Neural cell (in vitro differentiated cells): ENCODE results near the gene CRYM. TPM values are rescaled to one million over a fixed set of nuclear protein-coding genes. Genes with fewer than 3 reads are reported as not detected.

ENCODE experiments used
- H2AFZ ChIP-seq: fragments of 200-600, 300-800 bp; sonication (generic), shearing (Covaris generic); 2 replicates; pipeline ENCODE4 v1.6.0; 2014; ENCODE audit warnings: low read depth, mild to moderate bottlenecking, antibody characterized with exemption, low read length, moderate library complexity
- H3F3A ChIP-seq: fragments of 200-600 bp; shearing (Covaris generic); 2 replicates; pipeline ENCODE4 v1.6.1; 2016; ENCODE audit warnings: mild to moderate bottlenecking, moderate library complexity, mixed read lengths, antibody characterized with exemption, low read length; ENCODE audit not compliant: insufficient read depth, poor library complexity, severe bottlenecking
- H3K27ac ChIP-seq: fragments of 200-600, 300-800 bp; sonication (generic), shearing (Covaris generic); 2 replicates; pipeline ENCODE4 v1.5.1; 2014; ENCODE audit warnings: mild to moderate bottlenecking, low read length, moderate library complexity
- H3K27me3 ChIP-seq: fragments of 300-800, 200-600 bp; sonication (generic), shearing (Covaris generic); 2 replicates; pipeline ENCODE4 v1.6.0; 2014; ENCODE audit warnings: mild to moderate bottlenecking, low read depth, low read length, moderate library complexity; ENCODE audit not compliant: insufficient read depth
- H3K36me3 ChIP-seq: fragments of 300-800, 200-600 bp; sonication (generic), shearing (Covaris generic); 2 replicates; pipeline ENCODE4 v1.5.1; 2014; ENCODE audit warnings: mild to moderate bottlenecking, antibody characterized with exemption, low read length, moderate library complexity; ENCODE audit not compliant: insufficient read depth
- H3K4me2 ChIP-seq: fragments of 300-800, 200-600 bp; sonication (generic), shearing (Covaris generic); 2 replicates; pipeline ENCODE4 v1.6.0; 2014; ENCODE audit warnings: mild to moderate bottlenecking, low read length
- H3K4me3 ChIP-seq: fragments of 300-800, 200-600 bp; sonication (generic), shearing (Covaris generic); 2 replicates; pipeline ENCODE4 v1.5.1; 2014; ENCODE audit warnings: mild to moderate bottlenecking, low read length, moderate library complexity
- H3K79me2 ChIP-seq: fragments of 200-600 bp; shearing (Covaris generic); replicated peaks from 2 replicates; pipeline ENCODE4 v1.6.0; 2014; ENCODE audit warnings: mild to moderate bottlenecking, low read length, moderate library complexity; ENCODE audit not compliant: insufficient read depth
- H3K9ac ChIP-seq: fragments of 300-800, 200-600 bp; sonication (generic), shearing (Covaris generic); 2 replicates; pipeline ENCODE4 v1.6.1; 2016; ENCODE audit warnings: mild to moderate bottlenecking, low read length, mixed read lengths
- H3K9me2 ChIP-seq: fragments of 200-600 bp; shearing (Covaris generic); 2 replicates; pipeline ENCODE4 v1.6.1; 2016; ENCODE audit warnings: mild to moderate bottlenecking, low read length, mixed read lengths; ENCODE audit not compliant: insufficient read depth
- H3K9me3 ChIP-seq: fragments of 200-600, 300-800 bp; sonication (generic), shearing (Covaris generic); 2 replicates; pipeline ENCODE4 v1.6.1; 2016; ENCODE audit warnings: mild to moderate bottlenecking, mixed run types, low read length, moderate library complexity, mixed read lengths
- H4K20me1 ChIP-seq: fragments of 200-600 bp; shearing (Covaris generic); 2 replicates; pipeline ENCODE4 v1.6.1; 2016; ENCODE audit warnings: mild to moderate bottlenecking, mixed run types; ENCODE audit not compliant: insufficient read depth
- EP300 ChIP-seq: fragments of 450-650 bp; conservative IDR thresholded peaks from 2 replicates; pipeline ENCODE4 v1.6.1; 2014; ENCODE audit warnings: antibody characterized with exemption, mild to moderate bottlenecking, moderate library complexity; ENCODE audit not compliant: poor library complexity, severe bottlenecking
- EZH2 ChIP-seq: fragments of 200-600, 300-800 bp; shearing (Covaris generic), sonication (generic); IDR thresholded peaks from 2 replicates; pipeline ENCODE4 v1.6.1; 2014; ENCODE audit warnings: antibody characterized with exemption, low read length, borderline replicate concordance, mild to moderate bottlenecking; ENCODE audit not compliant: insufficient read depth, poor library complexity, severe bottlenecking
- MXI1 ChIP-seq: fragments of 450-650 bp; conservative IDR thresholded peaks from 2 replicates; pipeline ENCODE4 v1.6.1; 2014; ENCODE audit warnings: antibody characterized with exemption, mild to moderate bottlenecking; ENCODE audit not compliant: poor library complexity, severe bottlenecking
- POLR2AphosphoS5 ChIP-seq: IDR thresholded peaks from 2 replicates; pipeline ENCODE4 v1.6.1; 2012
- RAD21 ChIP-seq: fragments of 450-650 bp; conservative IDR thresholded peaks from 2 replicates; pipeline ENCODE4 v1.6.1; 2014; ENCODE audit warnings: antibody characterized with exemption, mild to moderate bottlenecking, moderate library complexity
- SMC3 ChIP-seq: fragments of 450-650 bp; conservative IDR thresholded peaks from 2 replicates; pipeline ENCODE4 v1.6.1; 2014; ENCODE audit warnings: antibody characterized with exemption, mild to moderate bottlenecking, moderate library complexity; ENCODE audit not compliant: poor library complexity
- TAF1 ChIP-seq: IDR thresholded peaks from 2 replicates; pipeline ENCODE4 v1.6.1; 2012; ENCODE audit warnings: low read depth
- polyA plus RNA-seq: library from polyadenylated mRNA; depleted of rRNA; stranded (reverse); fragments of >200 nt; gene quantifications from 2 replicates; pipeline ENCODE4 v1.2.3, GENCODE V29; 2014
- TF ChIP-seq, protein P1 (sequence below): fragments of 450-650 bp; IDR thresholded peaks from 2 replicates; pipeline ENCODE4 v1.5.1; 2014; ENCODE audit warnings: antibody characterized with exemption, mild to moderate bottlenecking, moderate library complexity; ENCODE audit not compliant: poor library complexity, severe bottlenecking
- TF ChIP-seq, protein P2 (sequence below): IDR thresholded peaks from 2 replicates; pipeline ENCODE4 v1.6.1; 2012; ENCODE audit warnings: borderline replicate concordance

CRYM gene
- polyA plus RNA-seq, 1 donor from 2014 or later, result 3.8 TPM

DNA sequence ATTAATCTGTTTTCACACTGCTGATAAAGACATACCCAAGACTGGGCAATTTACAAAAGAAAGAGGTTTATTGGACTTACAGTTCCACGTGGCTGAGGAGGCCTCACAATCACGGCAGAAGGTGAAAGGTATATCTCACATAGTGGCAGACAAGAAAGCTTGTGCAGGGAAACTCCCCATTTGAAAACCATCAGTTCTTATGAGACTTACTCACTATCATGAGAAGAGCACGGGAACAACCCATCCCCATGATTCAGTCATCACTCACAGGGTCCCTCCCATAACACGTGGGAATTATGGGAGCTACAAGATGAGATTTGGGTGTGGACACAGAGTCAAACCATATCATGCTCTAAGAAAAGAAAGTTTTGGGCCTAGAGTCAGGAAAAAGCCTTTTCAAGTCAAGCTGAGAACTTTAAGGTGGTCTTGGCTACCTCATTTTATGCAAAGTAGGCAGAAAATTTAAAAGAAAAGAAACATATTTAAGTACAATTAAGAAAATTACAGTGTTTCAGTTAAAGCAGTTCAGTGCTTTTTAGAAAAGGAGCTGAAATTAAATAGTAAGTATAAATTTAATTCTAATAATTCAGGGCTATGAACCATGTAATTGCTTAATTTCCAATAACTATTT lies 24.9 kb upstream of the CRYM start:
- Histone ChIP-seq H3K4me3 (no peak overlapping the region), H3K9me2 (no peaks in the 10 kb centered on the region), H3K27ac (no peak overlapping the region), H3K9ac (no peak overlapping the region), H3K36me3 (no peaks in the 10 kb centered on the region), H2AFZ (no peak overlapping the region), H4K20me1 (no peaks in the 10 kb centered on the region), H3K27me3 (peaks cover 38% of the 10 kb centered on the region), H3K79me2 (no peaks in the 10 kb centered on the region), H3F3A (no peaks in the 10 kb centered on the region), H3K9me3 (no peaks in the 10 kb centered on the region), H3K4me2 (no peak overlapping the region)
- no peak for TF ChIP-seq EP300
- TF ChIP-seq, protein P1, sequence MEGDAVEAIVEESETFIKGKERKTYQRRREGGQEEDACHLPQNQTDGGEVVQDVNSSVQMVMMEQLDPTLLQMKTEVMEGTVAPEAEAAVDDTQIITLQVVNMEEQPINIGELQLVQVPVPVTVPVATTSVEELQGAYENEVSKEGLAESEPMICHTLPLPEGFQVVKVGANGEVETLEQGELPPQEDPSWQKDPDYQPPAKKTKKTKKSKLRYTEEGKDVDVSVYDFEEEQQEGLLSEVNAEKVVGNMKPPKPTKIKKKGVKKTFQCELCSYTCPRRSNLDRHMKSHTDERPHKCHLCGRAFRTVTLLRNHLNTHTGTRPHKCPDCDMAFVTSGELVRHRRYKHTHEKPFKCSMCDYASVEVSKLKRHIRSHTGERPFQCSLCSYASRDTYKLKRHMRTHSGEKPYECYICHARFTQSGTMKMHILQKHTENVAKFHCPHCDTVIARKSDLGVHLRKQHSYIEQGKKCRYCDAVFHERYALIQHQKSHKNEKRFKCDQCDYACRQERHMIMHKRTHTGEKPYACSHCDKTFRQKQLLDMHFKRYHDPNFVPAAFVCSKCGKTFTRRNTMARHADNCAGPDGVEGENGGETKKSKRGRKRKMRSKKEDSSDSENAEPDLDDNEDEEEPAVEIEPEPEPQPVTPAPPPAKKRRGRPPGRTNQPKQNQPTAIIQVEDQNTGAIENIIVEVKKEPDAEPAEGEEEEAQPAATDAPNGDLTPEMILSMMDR, result no peak
- TF ChIP-seq, protein P2, sequence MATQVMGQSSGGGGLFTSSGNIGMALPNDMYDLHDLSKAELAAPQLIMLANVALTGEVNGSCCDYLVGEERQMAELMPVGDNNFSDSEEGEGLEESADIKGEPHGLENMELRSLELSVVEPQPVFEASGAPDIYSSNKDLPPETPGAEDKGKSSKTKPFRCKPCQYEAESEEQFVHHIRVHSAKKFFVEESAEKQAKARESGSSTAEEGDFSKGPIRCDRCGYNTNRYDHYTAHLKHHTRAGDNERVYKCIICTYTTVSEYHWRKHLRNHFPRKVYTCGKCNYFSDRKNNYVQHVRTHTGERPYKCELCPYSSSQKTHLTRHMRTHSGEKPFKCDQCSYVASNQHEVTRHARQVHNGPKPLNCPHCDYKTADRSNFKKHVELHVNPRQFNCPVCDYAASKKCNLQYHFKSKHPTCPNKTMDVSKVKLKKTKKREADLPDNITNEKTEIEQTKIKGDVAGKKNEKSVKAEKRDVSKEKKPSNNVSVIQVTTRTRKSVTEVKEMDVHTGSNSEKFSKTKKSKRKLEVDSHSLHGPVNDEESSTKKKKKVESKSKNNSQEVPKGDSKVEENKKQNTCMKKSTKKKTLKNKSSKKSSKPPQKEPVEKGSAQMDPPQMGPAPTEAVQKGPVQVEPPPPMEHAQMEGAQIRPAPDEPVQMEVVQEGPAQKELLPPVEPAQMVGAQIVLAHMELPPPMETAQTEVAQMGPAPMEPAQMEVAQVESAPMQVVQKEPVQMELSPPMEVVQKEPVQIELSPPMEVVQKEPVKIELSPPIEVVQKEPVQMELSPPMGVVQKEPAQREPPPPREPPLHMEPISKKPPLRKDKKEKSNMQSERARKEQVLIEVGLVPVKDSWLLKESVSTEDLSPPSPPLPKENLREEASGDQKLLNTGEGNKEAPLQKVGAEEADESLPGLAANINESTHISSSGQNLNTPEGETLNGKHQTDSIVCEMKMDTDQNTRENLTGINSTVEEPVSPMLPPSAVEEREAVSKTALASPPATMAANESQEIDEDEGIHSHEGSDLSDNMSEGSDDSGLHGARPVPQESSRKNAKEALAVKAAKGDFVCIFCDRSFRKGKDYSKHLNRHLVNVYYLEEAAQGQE, result no peak
- no peak for TF ChIP-seq EZH2
- no peak for TF ChIP-seq MXI1
- TF ChIP-seq RAD21, result no peak
- TF ChIP-seq SMC3, result no peak
- TF ChIP-seq TAF1, result no peak
- TF ChIP-seq POLR2AphosphoS5, result no peak

DNA sequence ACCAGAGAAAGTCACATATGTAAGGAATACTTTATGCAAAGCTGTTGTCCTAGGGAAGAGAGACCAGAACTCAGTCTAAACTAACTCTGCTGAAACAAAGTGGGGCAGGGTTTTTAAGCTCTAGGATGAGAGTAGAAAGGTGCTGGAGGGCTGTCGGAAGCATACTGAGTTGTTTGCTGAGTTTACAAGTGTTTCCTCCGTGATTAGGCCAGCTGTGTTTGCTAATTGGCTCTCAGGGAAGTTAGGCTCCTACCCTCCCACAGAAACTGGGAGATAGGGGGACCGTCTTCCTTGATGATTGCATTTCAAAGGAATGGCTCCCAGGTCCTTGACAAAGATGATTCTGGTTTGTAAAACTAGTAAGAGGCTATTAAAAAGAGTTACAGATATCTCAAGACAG lies 24.4 kb upstream of the CRYM start:
- Histone ChIP-seq H3K27ac (no peak overlapping the region), H3K27me3 (peaks cover 38% of the 10 kb centered on the region), H2AFZ (no peak overlapping the region), H3K36me3 (no peaks in the 10 kb centered on the region), H4K20me1 (no peaks in the 10 kb centered on the region), H3F3A (no peaks in the 10 kb centered on the region), H3K79me2 (no peaks in the 10 kb centered on the region), H3K9me3 (no peaks in the 10 kb centered on the region), H3K9me2 (no peaks in the 10 kb centered on the region), H3K9ac (no peak overlapping the region), H3K4me3 (no peak overlapping the region), H3K4me2 (no peak overlapping the region)
- no peak for TF ChIP-seq EP300
- no peak for TF ChIP-seq SMC3
- no peak for TF ChIP-seq EZH2
- TF ChIP-seq TAF1, result no peak
- TF ChIP-seq RAD21, result no peak

GRCh38 chr16:21301895-21302291 lies 23.8 kb upstream of the CRYM start:
- H3K27me3 ChIP-seq, result peaks cover 38% of the 10 kb centered on the region

More at GRCh38 chr16:21301895-21302291, 23.8 kb upstream of the CRYM start:
- Histone ChIP-seq H3F3A (no peaks in the 10 kb centered on the region), H3K9me2 (no peaks in the 10 kb centered on the region), H4K20me1 (no peaks in the 10 kb centered on the region), H3K9ac (no peak overlapping the region), H2AFZ (no peak overlapping the region), H3K9me3 (no peaks in the 10 kb centered on the region), H3K79me2 (no peaks in the 10 kb centered on the region), H3K4me3 (peak overlapping the region; percentile 73), H3K4me2 (no peak overlapping the region), H3K27ac (no peak overlapping the region), H3K36me3 (no peaks in the 10 kb centered on the region)
- TF ChIP-seq EP300 (no peak), TAF1 (no peak)
